ENCODE data around the gene OR5A2. TPM values are rescaled to one million over a fixed set of nuclear protein-coding genes. Genes with fewer than 3 reads are reported as not detected.

The OR5A2 gene
- total and polyA plus RNA-seq, 2 of the 8 experiments (the other 6 are each of a cell fraction or from before 2014, with no cell fraction given): not detected

- no peaks in the 10 kb centered on the region for H3K79me2 ChIP-seq (ENCODE audit: control insufficient read depth in 1 of 2, insufficient read depth in 2 of 2, low read length in 2 of 2)
- H3K27me3 ChIP-seq (replicated peaks in 1 of 4; ENCODE audit: control insufficient read depth in 3 of 4, extremely low read depth in 1 of 4, insufficient read depth in 3 of 4, low read length in 3 of 4): no peaks in the 10 kb centered on the region
- H2AK5ac ChIP-seq (ENCODE audit: low read depth, low read length): no peak overlapping the region
- FAIRE-seq (no peak), DNase-seq (ENCODE audit: low read depth in 1 of 2, low spot score in 2 of 2) (no peak)
- no peaks in the 10 kb centered on the region for H3K9me3 ChIP-seq (ENCODE audit: insufficient read depth in 2 of 2, low read depth in 1 of 2, low read length in 1 of 2)
- ChIA-PET CTCF (ENCODE audit: partially characterized antibody) (no interaction called here), POLR2A (ENCODE audit: partially characterized antibody) (no interaction called here)
- H3K14ac ChIP-seq (ENCODE audit: insufficient read length): no peak overlapping the region
- H2BK12ac ChIP-seq (ENCODE audit: low read depth, low read length): no peak overlapping the region
- no peak overlapping the region for H2BK15ac ChIP-seq (ENCODE audit: low read length)
- H2BK120ac ChIP-seq (replicated peaks; ENCODE audit: low read depth, low read length): no peak overlapping the region
- no peak overlapping the region for H4K5ac ChIP-seq (ENCODE audit: insufficient read length, low read depth, low read length)
- H3K9ac ChIP-seq (replicated peaks in 1 of 4; ENCODE audit: extremely low read depth in 1 of 4, low read depth in 3 of 4, low read length in 3 of 4): no peak overlapping the region
- 76% methylated on average over 2 of the region's 2 CpGs; no CpG with 5 or more reads in 1 of the 2 experiments for WGBS, 2 experiments (ENCODE audit: extremely low coverage in 1 of 2, insufficient coverage in 1 of 2, insufficient read length in 1 of 2, insufficient replicate concordance in 2 of 2, low coverage in 1 of 2, low lambda C conversion rate in 2 of 2, missing lambda C conversion rate in 1 of 2)
- no peak overlapping the region for H2AFZ ChIP-seq (ENCODE audit: low read length)
- H3K27ac ChIP-seq (ENCODE audit: low read depth, low read length): no peak overlapping the region
- no peaks in the 10 kb centered on the region for H3K79me1 ChIP-seq (ENCODE audit: low read depth, low read length)
- no peak overlapping the region for H4K8ac ChIP-seq (ENCODE audit: extremely low read depth, insufficient read depth, low read length)
- H3K4me2 ChIP-seq (ENCODE audit: insufficient read depth in 1 of 2, low read depth in 2 of 2, low read length in 2 of 2): no peak overlapping the region
- TF ChIP-seq SIX5 (IDR thresholded peaks at IDR 0.05; ENCODE audit: low read depth, low read length) (no peak), EP300 (IDR thresholded peaks at IDR 0.05; ENCODE audit: borderline replicate concordance in 1 of 2, low read depth in 2 of 2, low read length in 2 of 2) (no peak), HDAC6 (IDR thresholded peaks at IDR 0.05; ENCODE audit: low read depth, low read length) (no peak), BCL11A (IDR thresholded peaks at IDR 0.05; ENCODE audit: low read depth in 2 of 2, low read length in 2 of 2) (no peak), SIRT6 (IDR thresholded peaks at IDR 0.05; ENCODE audit: low read length) (no peak), ZNF274 (IDR thresholded peaks at IDR 0.05; ENCODE audit: borderline replicate concordance, extremely low read depth, low read length) (no peak), SRF (IDR thresholded peaks at IDR 0.05; ENCODE audit: low read depth, low read length) (no peak), CREB1 (IDR thresholded peaks at IDR 0.05) (no peak), YY1 (IDR thresholded peaks at IDR 0.05; ENCODE audit: low read depth, low read length) (no peak)
- no peak overlapping the region for H3K23ac ChIP-seq (ENCODE audit: insufficient read length)
- no peak overlapping the region for H2BK20ac ChIP-seq (ENCODE audit: low read length)
- no peaks in the 10 kb centered on the region; a peak in 1 of 7 replicates for H3K4me1 ChIP-seq (replicated peaks in 1 of 4; ENCODE audit: control insufficient read depth in 3 of 4, insufficient read depth in 4 of 4, low read length in 3 of 4)
- no peak overlapping the region for H2BK5ac ChIP-seq (ENCODE audit: low read depth, low read length)
- no peak overlapping the region for H3K18ac ChIP-seq (ENCODE audit: extremely low read depth, low read length)
- no peak overlapping the region for H3K4me3 ChIP-seq (ENCODE audit: extremely low read depth in 1 of 4, insufficient read depth in 2 of 4, low read depth in 3 of 4, low read length in 4 of 4)
- H3K4ac ChIP-seq (replicated peaks; ENCODE audit: insufficient read length, low read depth, low read length): no peak overlapping the region
- no peaks in the 10 kb centered on the region for H4K20me1 ChIP-seq (replicated peaks in 1 of 2; ENCODE audit: control insufficient read depth in 1 of 2, insufficient read depth in 2 of 2, low read length in 2 of 2)
- H3K56ac ChIP-seq (replicated peaks; ENCODE audit: insufficient read length, low read depth, low read length): no peak overlapping the region
- H3K36me3 ChIP-seq (ENCODE audit: control insufficient read depth in 2 of 4, insufficient read depth in 4 of 4, low read length in 3 of 4): no peaks in the 10 kb centered on the region
- H3K23me2 ChIP-seq (ENCODE audit: low read depth, low read length): no peaks in the 10 kb centered on the region
- H4K91ac ChIP-seq (replicated peaks; ENCODE audit: insufficient read length, low read length): no peak overlapping the region
Observed at GRCh38 chr11:59380263-59381059, 45.8 kb downstream of the OR5A2 start.

All from H1 (cell line).